Gastrocnemius medialis (tissue), 4 donors: ENCODE measurements around the gene NCK1. TPM values are rescaled to one million over a fixed set of nuclear protein-coding genes. Genes with fewer than 3 reads are reported as not detected.
A peak's percentile ranks its signal among the peaks of the same experiment; 100 is the strongest.

Source experiments
- ATAC-seq, 2 donors: fragments of 150-250 bp; one replicate each; pipeline ENCODE4 v1.9.1; 2016
- DNase-seq, 2 donors: peaks; one replicate each; pipeline ENCODE4 v3.0.0-alpha.2; 2019
- H3K27ac ChIP-seq, 4 donors: fragments of 200-600 bp; sonication (generic); 1 replicate in 1 of 4; 2 replicates in 3 of 4; pipeline ENCODE4 v1.5.1; 2016 to 2018; ENCODE audit warnings: mild to moderate bottlenecking in 2 of 4, moderate library complexity in 1 of 4
- H3K27me3 ChIP-seq, 3 donors: fragments of 200-600 bp; sonication (generic) in 2 of 3; 1 replicate in 1 of 3; 2 replicates in 2 of 3; pipeline versions ENCODE4 v1.5.1 to v1.6.0; 2016 to 2019; ENCODE audit warnings: mild to moderate bottlenecking in 1 of 3, moderate library complexity in 1 of 3
- H3K36me3 ChIP-seq, 2 donors: fragments of 200-600 bp; sonication (generic) in 1 of 2; one replicate each; pipeline ENCODE4 v1.5.1; 2017 to 2018
- H3K4me1 ChIP-seq, 2 donors: fragments of 200-600 bp; sonication (generic) in 1 of 2; one replicate each; pipeline ENCODE4 v1.5.1; 2016 to 2017; ENCODE audit warnings: mild to moderate bottlenecking in 2 of 2
- H3K4me3 ChIP-seq, 4 donors: fragments of 200-600 bp; sonication (generic) in 3 of 4; 1 replicate in 1 of 4; 2 replicates in 3 of 4; pipeline ENCODE4 v1.5.1; 2016 to 2019; ENCODE audit warnings: mild to moderate bottlenecking in 2 of 4
- H3K9me3 ChIP-seq, 3 donors: fragments of 200-600 bp; sonication (generic) in 2 of 3; 1 replicate in 1 of 3; 2 replicates in 2 of 3; pipeline ENCODE4 v1.5.1; 2016 to 2019
- POLR2A ChIP-seq, 2 donors: fragments of 450-650 bp; IDR thresholded peaks; one replicate each; pipeline ENCODE4 v1.6.1; 2017; ENCODE audit warnings: antibody characterized with exemption in 2 of 2, mild to moderate bottlenecking in 2 of 2, moderate library complexity in 2 of 2
- in situ Hi-C, 4 donors: fragments of 200-750 bp; cut with MboI; loops; one replicate each; pipeline versions ENCODE4 v1.15.0 to v1.8.0; 2017; ENCODE audit warnings: low sequenced_read_pairs in 4 of 4
- intact Hi-C: fragments of 100-400 bp; cut with DNase I; formaldehyde crosslinking; loops from one replicate; pipeline ENCODE4 v1.15.1; 2023; ENCODE audit warnings: low total_unique reads
- total RNA-seq, 4 donors: library from RNA; depleted of rRNA; stranded (reverse); fragments of >200 nt; gene quantifications; one replicate each; pipeline versions ENCODE4 v1.1.0 to v1.2.3, GENCODE V29; 2016
- TF ChIP-seq, protein P1 (sequence below), 5 experiments: fragments of 450-650 bp in 3 of 5; fragments of 200-600 bp in 2 of 5; sonication (generic) in 2 of 5; IDR thresholded peaks in 4 of 5; conservative IDR thresholded peaks in 1 of 5; 1 replicate in 4 of 5; 2 replicates in 1 of 5; pipeline ENCODE4 v1.5.1; 2016 to 2019; ENCODE audit warnings: antibody characterized with exemption in 5 of 5, mild to moderate bottlenecking in 3 of 5, moderate library complexity in 3 of 5

The NCK1 gene
- total RNA-seq, 4 donors from 2014 or later, result 23.5 to 36.6 (median 27.0) TPM

- H3K36me3 ChIP-seq, result no peaks in the 10 kb centered on the region
- no peak for DNase-seq
- in situ Hi-C loops, result no loop called here
- TF ChIP-seq POLR2A (IDR thresholded peaks at IDR 0.05), result no peak
- TF ChIP-seq, protein P1, sequence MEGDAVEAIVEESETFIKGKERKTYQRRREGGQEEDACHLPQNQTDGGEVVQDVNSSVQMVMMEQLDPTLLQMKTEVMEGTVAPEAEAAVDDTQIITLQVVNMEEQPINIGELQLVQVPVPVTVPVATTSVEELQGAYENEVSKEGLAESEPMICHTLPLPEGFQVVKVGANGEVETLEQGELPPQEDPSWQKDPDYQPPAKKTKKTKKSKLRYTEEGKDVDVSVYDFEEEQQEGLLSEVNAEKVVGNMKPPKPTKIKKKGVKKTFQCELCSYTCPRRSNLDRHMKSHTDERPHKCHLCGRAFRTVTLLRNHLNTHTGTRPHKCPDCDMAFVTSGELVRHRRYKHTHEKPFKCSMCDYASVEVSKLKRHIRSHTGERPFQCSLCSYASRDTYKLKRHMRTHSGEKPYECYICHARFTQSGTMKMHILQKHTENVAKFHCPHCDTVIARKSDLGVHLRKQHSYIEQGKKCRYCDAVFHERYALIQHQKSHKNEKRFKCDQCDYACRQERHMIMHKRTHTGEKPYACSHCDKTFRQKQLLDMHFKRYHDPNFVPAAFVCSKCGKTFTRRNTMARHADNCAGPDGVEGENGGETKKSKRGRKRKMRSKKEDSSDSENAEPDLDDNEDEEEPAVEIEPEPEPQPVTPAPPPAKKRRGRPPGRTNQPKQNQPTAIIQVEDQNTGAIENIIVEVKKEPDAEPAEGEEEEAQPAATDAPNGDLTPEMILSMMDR (IDR thresholded peaks at IDR 0.05 in 4 of 5, conservative IDR thresholded peaks at IDR 0.05 in 1 of 5), result no peak
- no peak overlapping the region for H3K4me3 ChIP-seq
- no peaks in the 10 kb centered on the region for H3K27me3 ChIP-seq
- no peaks in the 10 kb centered on the region for H3K4me1 ChIP-seq
- no peaks in the 10 kb centered on the region for H3K9me3 ChIP-seq
- intact Hi-C loops, result no loop called here
- no peak for ATAC-seq
- H3K27ac ChIP-seq, result no peak overlapping the region
These were observed 95.0 kb downstream of the NCK1 start for GRCh38 chr3:136956971-136957370.

DNA sequence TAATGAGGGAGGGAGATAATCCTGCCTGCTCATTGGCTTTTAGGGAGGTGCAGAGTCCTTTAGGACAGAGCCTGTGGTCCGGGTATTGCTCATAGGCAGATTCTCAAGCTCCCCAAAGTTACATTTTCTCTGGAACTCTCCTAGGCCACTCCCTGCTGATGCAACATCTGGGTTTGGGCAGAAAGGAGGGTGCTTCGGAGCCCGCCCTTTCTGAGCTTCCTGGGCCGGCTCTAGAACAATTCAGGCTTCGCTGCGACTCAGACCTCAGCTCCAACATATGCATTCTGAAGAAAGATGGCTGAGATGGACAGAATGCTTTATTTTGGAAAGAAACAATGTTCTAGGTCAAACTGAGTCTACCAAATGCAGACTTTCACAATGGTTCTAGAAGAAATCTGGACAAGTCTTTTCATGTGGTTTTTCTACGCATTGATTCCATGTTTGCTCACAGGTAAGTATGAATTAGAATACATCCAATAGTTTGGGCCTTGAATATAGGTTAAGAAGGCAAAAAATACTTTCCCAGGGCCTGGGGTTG is 95.8 kb downstream of the NCK1 start, which contains the start of gene IL20RB:
Gene IL20RB (plus strand): TSS at position 233 of the 538 bp plus-strand sequence. CDS start 131 bp downstream, at position 364.
- TF ChIP-seq POLR2A (IDR thresholded peaks at IDR 0.05), result no peak
- TF ChIP-seq, protein P1 (IDR thresholded peaks at IDR 0.05 in 4 of 5, conservative IDR thresholded peaks at IDR 0.05 in 1 of 5), result no peak
- in situ Hi-C loops (no loop called here), intact Hi-C loops (no loop called here)
- Histone ChIP-seq H3K4me1 (no peaks in the 10 kb centered on the region), H3K4me3 (no peak within 1 kb of the TSS), H3K36me3 (no peaks in the 10 kb centered on the region), H3K9me3 (no peaks in the 10 kb centered on the region), H3K27ac (no peak within 1 kb of the TSS), H3K27me3 (no peaks in the 10 kb centered on the region)
- no peak for DNase-seq
- peak; percentile 26 to 36 for ATAC-seq

GRCh38 chr3:136958939-136959338 is 96.9 kb downstream of the NCK1 start:
- Histone ChIP-seq H3K27me3 (no peaks in the 10 kb centered on the region), H3K9me3 (no peaks in the 10 kb centered on the region), H3K4me1 (no peaks in the 10 kb centered on the region), H3K36me3 (no peaks in the 10 kb centered on the region), H3K27ac (no peak overlapping the region), H3K4me3 (no peak overlapping the region)
- ATAC-seq (no peak), DNase-seq (no peak)
- TF ChIP-seq, protein P1 (IDR thresholded peaks at IDR 0.05 in 4 of 5, conservative IDR thresholded peaks at IDR 0.05 in 1 of 5), result no peak
- no peak for TF ChIP-seq POLR2A (IDR thresholded peaks at IDR 0.05)
- intact Hi-C loops, result no loop called here
- in situ Hi-C loops, result no loop called here

DNA sequence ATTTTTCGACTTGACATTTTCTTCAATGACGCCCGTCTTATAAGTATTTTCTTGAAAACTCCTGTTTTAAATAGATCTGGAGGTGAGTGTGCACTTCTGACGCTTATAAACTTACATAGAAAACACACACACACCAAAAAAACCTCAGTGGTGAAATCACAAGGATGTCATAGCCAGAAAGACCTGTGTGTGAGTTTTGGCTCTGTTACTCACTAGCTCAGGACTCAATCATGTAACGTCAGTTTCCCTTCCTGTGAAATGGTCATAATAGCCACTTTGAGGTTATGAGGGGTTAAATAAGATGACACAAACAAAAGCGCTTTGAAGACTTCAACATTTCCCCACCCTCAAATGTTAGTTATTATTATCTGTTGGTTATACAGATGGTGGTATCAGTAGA is 97.6 kb downstream of the NCK1 start:
- H3K9me3 ChIP-seq, result no peaks in the 10 kb centered on the region

More for the DNA sequence above, 97.6 kb downstream of the NCK1 start:
- DNase-seq (no peak), ATAC-seq (no peak)
- Histone ChIP-seq H3K4me3 (no peak overlapping the region), H3K36me3 (no peaks in the 10 kb centered on the region), H3K27me3 (no peaks in the 10 kb centered on the region), H3K27ac (no peak overlapping the region), H3K4me1 (no peaks in the 10 kb centered on the region)
- TF ChIP-seq, protein P1 (IDR thresholded peaks at IDR 0.05 in 4 of 5, conservative IDR thresholded peaks at IDR 0.05 in 1 of 5), result no peak
- TF ChIP-seq POLR2A (IDR thresholded peaks at IDR 0.05), result no peak
- in situ Hi-C loops, result no loop called here
- intact Hi-C loops, result no loop called here
